Endothelial cell of umbilical vein (primary cell): Measurements from ENCODE around the gene PRKCB. TPM values are rescaled to one million over a fixed set of nuclear protein-coding genes. Genes with fewer than 3 reads are reported as not detected.

Source experiments
- BruUV-seq: library from RNA; stranded (reverse); fragments of 400-500 nt; replicated peaks from 2 replicates; lab custom pipeline; 2021; lab: Mats Ljungman, UMichigan
- CTCF ChIA-PET: fragments of 300-600, 350-600 bp; sonication (Branson Sonifier 250); formaldehyde crosslinking; loops from one replicate; lab custom pipeline; 2021; ENCODE audit warnings: antibody characterized with exemption, inconsistent platforms; lab: Charles Lee
- POLR2A ChIA-PET: fragments of 300-600, 350-600 bp; sonication (Branson Sonifier 250); formaldehyde crosslinking; loops from one replicate; lab custom pipeline; 2021; ENCODE audit warnings: antibody characterized with exemption, inconsistent platforms; lab: Charles Lee
- DNase-seq: peaks from one replicate; pipeline ENCODE4 v3.0.0-alpha.2; 2011; ENCODE audit warnings: low read depth, low spot score
- FAIRE-seq: peaks from 2 replicates; lab custom pipeline; 2011; peaks lifted over from hg19 to GRCh38; lab: Jason Lieb, UNC
- H2AFZ ChIP-seq: 2 replicates; pipeline ENCODE4 v1.6.0; 2012; ENCODE audit warnings: low read depth, low read length, control low read depth, inconsistent platforms
- H3K27ac ChIP-seq: 2 replicates; pipeline ENCODE4 v1.5.1; 2011; ENCODE audit warnings: low read depth, mild to moderate bottlenecking, control low read depth, low read length, moderate library complexity; ENCODE audit not compliant: insufficient read depth
- H3K27me3 ChIP-seq, 2 experiments: 2 replicates each; pipeline versions ENCODE4 v1.6.0 to v1.6.1; 2011; ENCODE audit warnings: low read length in 2 of 2, mixed read lengths in 1 of 2; ENCODE audit not compliant: control insufficient read depth in 2 of 2, insufficient read depth in 2 of 2
- H3K36me3 ChIP-seq, 2 experiments: 2 replicates in 1 of 2; 3 replicates in 1 of 2; pipeline ENCODE4 v1.5.1; 2011; ENCODE audit warnings: low read length in 2 of 2, mild to moderate bottlenecking in 1 of 2, moderate library complexity in 1 of 2; ENCODE audit not compliant: control insufficient read depth in 2 of 2, insufficient read depth in 2 of 2; ENCODE audit errors: extremely low read depth in 1 of 2
- H3K4me1 ChIP-seq: 3 replicates; pipeline ENCODE4 v1.5.1; 2011; ENCODE audit warnings: mild to moderate bottlenecking, low read length; ENCODE audit not compliant: control insufficient read depth, insufficient read depth; ENCODE audit errors: extremely low read depth
- H3K4me2 ChIP-seq: 2 replicates; pipeline ENCODE4 v1.6.1; 2011; ENCODE audit warnings: low read length, control low read depth, mixed read lengths; ENCODE audit not compliant: insufficient read depth
- H3K4me3 ChIP-seq, 3 experiments: fragments of 200-600 bp in 1 of 3; sonication (generic), shearing (Covaris generic) in 1 of 3; replicated peaks in 1 of 3; 2 replicates each; pipeline ENCODE4 v1.5.1; 2011 to 2016; ENCODE audit warnings: control low read depth in 3 of 3, low read length in 3 of 3, mild to moderate bottlenecking in 2 of 3, inconsistent platforms in 1 of 3, low read depth in 1 of 3, moderate library complexity in 1 of 3; ENCODE audit not compliant: insufficient read depth in 1 of 3
- H3K79me2 ChIP-seq: 2 replicates; pipeline ENCODE4 v1.6.0; 2012; ENCODE audit warnings: low read length, inconsistent platforms; ENCODE audit not compliant: control insufficient read depth, insufficient read depth
- H3K9ac ChIP-seq: replicated peaks from 2 replicates; pipeline ENCODE3; 2011; ENCODE audit warnings: low read length, control low read depth; ENCODE audit not compliant: insufficient read depth; ENCODE audit errors: extremely low read depth
- H3K9me1 ChIP-seq: replicated peaks from 3 replicates; pipeline ENCODE4 v1.6.0; 2011; ENCODE audit warnings: mild to moderate bottlenecking, low read length; ENCODE audit not compliant: control insufficient read depth, insufficient read depth; ENCODE audit errors: extremely low read depth
- H3K9me3 ChIP-seq: replicated peaks from 2 replicates; pipeline ENCODE4 v1.5.1; 2012; ENCODE audit warnings: low read length, inconsistent platforms; ENCODE audit not compliant: control insufficient read depth, insufficient read depth
- H4K20me1 ChIP-seq: replicated peaks from 2 replicates; pipeline ENCODE3; 2011; ENCODE audit warnings: mild to moderate bottlenecking, low read length; ENCODE audit not compliant: control insufficient read depth, insufficient read depth; ENCODE audit errors: extremely low read depth
- EZH2 ChIP-seq: IDR thresholded peaks from 2 replicates; pipeline ENCODE4 v1.6.1; 2012; ENCODE audit warnings: borderline replicate concordance, low read depth, mild to moderate bottlenecking, moderate library complexity, low read length, inconsistent platforms; ENCODE audit not compliant: severe bottlenecking
- FOS ChIP-seq: IDR thresholded peaks from 2 replicates; pipeline ENCODE4 v1.6.1; 2011; ENCODE audit warnings: mild to moderate bottlenecking, low read length, moderate library complexity, borderline replicate concordance; ENCODE audit not compliant: insufficient read depth
- GATA2 ChIP-seq: IDR thresholded peaks from 2 replicates; pipeline ENCODE4 v1.7.0; 2011; ENCODE audit warnings: low read depth, mild to moderate bottlenecking, moderate library complexity, mixed read lengths, low read length; ENCODE audit not compliant: insufficient read length, insufficient read depth
- JUN ChIP-seq: IDR thresholded peaks from 2 replicates; pipeline ENCODE4 v1.6.1; 2011; ENCODE audit warnings: borderline replicate concordance, low read depth; ENCODE audit not compliant: insufficient read length, insufficient read depth
- MAX ChIP-seq: IDR thresholded peaks from 2 replicates; pipeline ENCODE4 v1.6.1; 2011; ENCODE audit not compliant: insufficient read depth, insufficient read length
- MYC ChIP-seq: IDR thresholded peaks from one replicate; pipeline ENCODE4 v1.6.1; 2011; ENCODE audit warnings: mild to moderate bottlenecking, low read depth, low read length
- POLR2A ChIP-seq: IDR thresholded peaks from 2 replicates; pipeline ENCODE4 v1.6.1; 2012; ENCODE audit warnings: low read depth, mild to moderate bottlenecking, control low read depth, low read length
- POLR2AphosphoS5 ChIP-seq: IDR thresholded peaks from 2 replicates; pipeline ENCODE4 v1.6.1; 2012; ENCODE audit warnings: low read depth, mild to moderate bottlenecking, control low read depth, low read length, moderate library complexity; ENCODE audit not compliant: insufficient read depth
- dilution Hi-C: fragments of 300-500 bp; cut with MboI; formaldehyde crosslinking; loops from one replicate; pipeline ENCODE4 v1.15.0; 2019; ENCODE audit warnings: low sequenced_read_pairs; ENCODE audit not compliant: extremely low pct_ligation_motif_present
- intact Hi-C: fragments of 100-400 bp; cut with micrococcal nuclease; formaldehyde crosslinking; loops from one replicate; pipeline ENCODE4 v1.10.0; 2022
- polyA plus RNA-seq, 4 experiments: library from polyadenylated mRNA; depleted of rRNA in 3 of 4; stranded (reverse) in 3 of 4; unstranded in 1 of 4; fragments of >200 nt; gene quantifications; 2 replicates each; pipeline versions ENCODE4 v1.2.1 to v1.2.3, GENCODE V29; 2011 to 2012; ENCODE audit warnings: missing spikeins in 1 of 4
- total RNA-seq: library from RNA; stranded (reverse); gene quantifications from 2 replicates; pipeline ENCODE4 v1.2.3, GENCODE V29; 2021
- TF ChIP-seq, protein P1 (sequence below), 2 donors: IDR thresholded peaks; 1 replicate in 1 of 2; 2 replicates in 1 of 2; pipeline ENCODE4 v1.5.1; 2011; ENCODE audit warnings: low read length in 2 of 2, mild to moderate bottlenecking in 2 of 2, moderate library complexity in 2 of 2, control low read depth in 1 of 2, inconsistent platforms in 1 of 2, low read depth in 1 of 2; ENCODE audit not compliant: insufficient read depth in 1 of 2; ENCODE audit errors: extremely low read depth in 1 of 2

Gene PRKCB
- total and polyA plus RNA-seq, 2 donors (not counting 3 experiments of a cell fraction or from before 2014, with no cell fraction given) = 0.01 TPM; not detected in 1

DNA sequence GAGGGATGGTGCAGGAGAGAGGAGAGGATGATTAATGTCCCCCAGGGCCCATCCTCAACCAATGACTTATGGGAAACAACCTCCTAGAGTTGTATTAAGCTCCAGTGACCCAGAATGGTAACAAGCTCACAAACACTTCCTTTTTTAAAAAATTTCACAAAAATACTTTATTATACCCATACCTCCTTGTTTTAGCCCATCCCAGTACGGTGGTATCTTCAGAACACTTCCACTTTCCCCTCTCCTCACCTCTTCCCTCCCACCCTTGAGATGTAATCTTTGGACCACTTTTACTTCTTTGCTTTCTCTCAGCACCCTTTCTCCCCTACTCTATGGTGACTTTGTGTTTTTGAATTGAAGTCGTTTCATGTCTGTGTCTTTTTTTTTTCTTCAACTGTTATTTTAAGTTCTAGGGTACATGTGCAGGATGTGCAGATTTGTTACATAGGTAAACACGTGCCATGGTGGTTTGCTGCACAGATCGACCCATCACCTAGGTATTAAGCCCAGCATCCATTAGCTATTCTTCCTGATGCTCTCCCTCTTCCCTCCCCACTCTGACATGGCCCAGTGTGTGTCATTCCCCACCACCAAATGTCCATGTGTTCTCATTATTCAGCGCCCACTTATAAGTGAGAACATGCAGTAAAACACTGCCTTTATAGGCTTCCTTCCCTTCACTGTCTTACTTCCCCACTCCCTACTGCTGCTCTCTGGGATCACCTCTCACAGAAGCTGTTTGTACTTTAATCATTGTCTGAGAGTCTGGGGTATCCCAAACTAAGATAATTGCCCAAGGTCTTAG lies 124.5 kb downstream of the PRKCB start:
- no peaks in the 10 kb centered on the region for H3K9me1 ChIP-seq
- H3K27me3 ChIP-seq = no peaks in the 10 kb centered on the region
- H3K4me3 ChIP-seq = no peak overlapping the region
- TF ChIP-seq EZH2 (no peak), FOS (no peak), MYC (no peak), POLR2A (no peak), MAX (no peak), GATA2 (no peak), JUN (no peak), POLR2AphosphoS5 (no peak)
- TF ChIP-seq, protein P1, sequence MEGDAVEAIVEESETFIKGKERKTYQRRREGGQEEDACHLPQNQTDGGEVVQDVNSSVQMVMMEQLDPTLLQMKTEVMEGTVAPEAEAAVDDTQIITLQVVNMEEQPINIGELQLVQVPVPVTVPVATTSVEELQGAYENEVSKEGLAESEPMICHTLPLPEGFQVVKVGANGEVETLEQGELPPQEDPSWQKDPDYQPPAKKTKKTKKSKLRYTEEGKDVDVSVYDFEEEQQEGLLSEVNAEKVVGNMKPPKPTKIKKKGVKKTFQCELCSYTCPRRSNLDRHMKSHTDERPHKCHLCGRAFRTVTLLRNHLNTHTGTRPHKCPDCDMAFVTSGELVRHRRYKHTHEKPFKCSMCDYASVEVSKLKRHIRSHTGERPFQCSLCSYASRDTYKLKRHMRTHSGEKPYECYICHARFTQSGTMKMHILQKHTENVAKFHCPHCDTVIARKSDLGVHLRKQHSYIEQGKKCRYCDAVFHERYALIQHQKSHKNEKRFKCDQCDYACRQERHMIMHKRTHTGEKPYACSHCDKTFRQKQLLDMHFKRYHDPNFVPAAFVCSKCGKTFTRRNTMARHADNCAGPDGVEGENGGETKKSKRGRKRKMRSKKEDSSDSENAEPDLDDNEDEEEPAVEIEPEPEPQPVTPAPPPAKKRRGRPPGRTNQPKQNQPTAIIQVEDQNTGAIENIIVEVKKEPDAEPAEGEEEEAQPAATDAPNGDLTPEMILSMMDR (IDR thresholded peaks at IDR 0.05; ENCODE audit: extremely low read depth in 1 of 2, insufficient read depth in 1 of 2, low read depth in 1 of 2, low read length in 2 of 2) = no peak
- dilution Hi-C loops = no loop called here
- H3K9me3 ChIP-seq = no peaks in the 10 kb centered on the region
- DNase-seq (no peak), FAIRE-seq (no peak)
- H3K79me2 ChIP-seq = no peaks in the 10 kb centered on the region
- ChIA-PET CTCF (no interaction called here), POLR2A (no interaction called here)
- no peaks in the 10 kb centered on the region for H4K20me1 ChIP-seq
- no peaks in the 10 kb centered on the region for H3K4me1 ChIP-seq
- H2AFZ ChIP-seq = no peak overlapping the region
- BruUV-seq = no TSS peak
- H3K36me3 ChIP-seq = no peaks in the 10 kb centered on the region
- H3K9ac ChIP-seq = no peak overlapping the region
- H3K27ac ChIP-seq = no peak overlapping the region
- H3K4me2 ChIP-seq = no peak overlapping the region
- intact Hi-C loops = no loop called here
